Vagina (tissue), 2 donors: ENCODE results near the gene ABHD16A.

ENCODE experiments used
- CTCF ChIP-seq, 3 experiments: fragments of 450-650 bp in 2 of 3; fragments of 200-600 bp in 1 of 3; sonication (generic) in 1 of 3; IDR thresholded peaks; one replicate each; pipeline ENCODE4 v1.5.1; 2017 to 2019; ENCODE audit warnings: antibody characterized with exemption in 3 of 3, mild to moderate bottlenecking in 2 of 3, moderate library complexity in 2 of 3
- POLR2AphosphoS5 ChIP-seq, 2 donors: sonication (generic); formaldehyde crosslinking; IDR thresholded peaks; one replicate each; pipeline ENCODE4 v1.9.0; 2017; ENCODE audit warnings: antibody characterized with exemption in 2 of 2, mild to moderate bottlenecking in 2 of 2, low read depth in 1 of 2; ENCODE audit not compliant: insufficient read depth in 1 of 2

DNA sequence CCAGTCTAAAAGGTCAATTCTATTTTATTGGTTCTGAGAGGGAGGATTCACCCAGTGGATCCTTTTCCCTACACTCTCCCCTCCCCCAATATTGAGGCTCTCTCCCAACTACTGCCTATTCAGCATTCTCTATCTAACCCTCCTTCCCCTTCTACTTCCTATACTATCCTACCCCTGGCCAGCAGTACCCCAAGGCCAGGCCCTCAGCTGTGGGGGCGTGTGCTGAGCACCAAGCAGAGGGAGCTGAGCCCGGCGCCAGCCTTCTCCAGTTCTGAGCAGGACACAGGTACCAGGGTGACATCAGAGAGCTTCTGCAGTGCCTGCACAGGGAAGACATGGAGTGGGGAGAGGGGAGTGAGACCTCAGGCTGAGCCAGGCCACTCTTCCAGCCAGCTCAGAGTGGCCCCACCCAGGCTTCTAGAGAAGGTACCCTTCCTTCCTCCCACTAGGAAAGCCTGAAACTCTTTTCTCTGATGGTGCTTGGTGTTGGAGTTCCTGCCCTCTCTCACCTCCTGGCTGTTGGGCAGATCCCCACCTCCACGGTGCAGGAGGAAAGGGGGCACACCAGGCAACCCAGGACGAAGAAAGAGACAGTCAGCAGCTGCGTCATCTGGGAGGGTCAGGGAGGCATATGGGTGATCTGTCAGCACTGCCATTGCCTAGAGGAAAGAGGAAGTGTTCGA lies 24.1 kb upstream of the ABHD16A start:
- no peak for TF ChIP-seq CTCF (IDR thresholded peaks at IDR 0.05)
- no peak for TF ChIP-seq POLR2AphosphoS5 (IDR thresholded peaks at IDR 0.05; ENCODE audit: insufficient read depth in 1 of 2, low read depth in 1 of 2)
